GM19372 (cell line): Measurements from ENCODE around the gene TYMS.
"Not testable (repeated sequence)": the region's sequence is repeated elsewhere in the genome, so short reads cannot be mapped to it uniquely, and the experiment has no call there.

Experiments
- ATAC-seq: cut with Tn5 transposase; IDR thresholded peaks from one replicate; pipeline ENCODE4 v1.9.1; 2021; ENCODE audit warnings: mild to moderate bottlenecking, low read depth, moderate library complexity; ENCODE audit not compliant: unreplicated experiment

TYMS gene

DNA sequence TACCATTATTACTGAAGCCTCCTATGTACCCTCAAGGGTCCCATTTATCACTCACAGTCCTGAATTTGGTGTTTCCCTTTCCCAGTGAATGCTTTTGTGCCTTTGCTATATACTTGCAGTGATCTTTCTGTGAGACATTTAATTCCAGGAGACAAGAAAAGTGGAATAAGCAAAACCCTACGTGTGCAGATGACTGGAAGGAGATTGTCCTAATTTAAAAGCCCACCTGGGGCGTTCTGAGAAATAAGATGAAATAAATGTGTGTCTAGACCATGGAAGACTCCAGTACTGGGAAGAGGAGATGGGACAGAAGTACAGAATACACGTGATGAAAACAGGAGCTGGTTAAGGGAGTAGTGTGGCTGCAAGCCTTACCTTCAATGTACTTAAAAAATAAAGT is 19.3 kb downstream of the TYMS start:
- ATAC-seq: no peak

GRCh38 chr18:677145-677544 is 19.7 kb downstream of the TYMS start:
- ATAC-seq: no peak

DNA sequence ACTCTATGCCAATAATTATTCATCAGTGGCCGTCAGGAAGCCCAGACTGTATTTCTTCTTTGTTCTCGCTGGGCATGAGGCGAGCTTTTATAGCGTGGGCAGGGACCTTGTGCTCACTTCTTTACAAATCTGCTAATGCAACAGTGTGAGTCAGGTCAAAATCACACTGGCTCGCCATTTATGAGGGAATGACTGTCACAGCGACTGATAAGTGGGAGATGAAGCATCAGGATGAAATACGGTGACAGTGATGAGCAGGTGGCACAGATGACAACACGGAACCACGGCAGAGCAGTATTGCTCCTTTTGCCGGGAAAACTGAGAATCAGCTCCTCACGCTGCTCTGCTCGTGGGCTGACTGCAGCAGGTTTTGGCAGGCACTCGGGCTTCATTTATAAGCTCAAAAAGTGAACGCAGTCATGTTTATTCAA is 20.5 kb downstream of the TYMS start:
- ATAC-seq: no peak

- ATAC-seq: no peak
Observed at GRCh38 chr18:678482-679182, 21.2 kb downstream of the TYMS start.

GRCh38 chr18:679516-679915 is 22.1 kb downstream of the TYMS start:
- no peak for ATAC-seq

DNA sequence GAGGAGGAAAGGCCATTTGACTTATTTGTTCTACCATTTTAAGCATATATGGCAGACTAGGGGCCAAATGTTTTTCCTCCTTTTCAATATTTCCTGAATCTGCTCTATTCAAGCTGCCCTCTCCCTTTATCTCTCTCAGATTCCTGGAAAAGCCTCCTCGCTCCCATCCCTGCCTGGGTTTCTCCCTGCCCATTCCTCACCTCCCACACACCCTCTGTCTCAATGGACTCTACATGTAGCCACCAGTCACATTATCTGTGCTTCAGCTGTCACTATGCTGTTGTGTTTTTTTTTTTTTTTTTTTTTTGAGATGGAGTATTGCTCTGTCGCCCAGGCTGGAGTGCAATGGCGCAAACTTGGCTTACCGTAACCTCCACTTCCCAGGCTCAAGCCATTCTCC is 22.9 kb downstream of the TYMS start:
- ATAC-seq: no peak

DNA sequence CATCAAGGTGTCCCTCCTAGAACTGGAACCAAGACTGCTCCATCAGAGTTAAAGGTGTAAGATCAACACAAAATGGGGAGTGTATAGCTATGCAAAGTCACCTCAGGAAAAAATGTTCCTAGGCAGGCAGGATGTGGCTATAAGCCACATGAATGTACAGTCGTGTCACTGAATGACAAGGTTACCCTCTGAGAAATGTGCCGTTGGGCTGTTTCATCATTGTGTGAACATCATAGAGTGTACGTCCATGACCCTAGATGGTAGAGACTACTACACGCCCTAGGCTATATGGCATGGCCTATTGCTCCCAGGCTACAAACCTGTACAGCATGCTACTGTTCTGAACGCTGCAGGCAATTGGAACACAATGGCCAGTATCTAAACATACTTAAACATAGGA is 24.5 kb downstream of the TYMS start:
- no peak for ATAC-seq

DNA sequence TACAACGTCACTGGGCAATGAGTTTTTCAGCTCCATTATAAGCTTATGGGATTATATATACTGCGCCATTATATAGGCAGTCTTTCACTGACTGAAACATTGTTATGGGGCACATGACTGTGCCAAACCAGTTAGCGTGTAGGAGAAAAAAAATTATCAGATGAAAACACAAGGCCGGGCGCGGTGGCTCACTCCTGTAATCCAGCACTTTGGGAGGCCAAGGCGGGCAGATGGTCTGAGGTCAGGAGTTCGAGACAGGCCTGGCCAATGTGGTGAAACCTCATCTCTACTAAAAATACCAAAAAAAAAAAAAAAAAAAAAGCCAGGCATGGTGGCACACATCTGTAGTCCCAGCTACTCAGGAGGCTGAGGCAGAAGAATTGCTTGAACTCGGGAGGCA is 25.0 kb downstream of the TYMS start:
- not testable (repeated sequence) for ATAC-seq

GRCh38 chr18:682833-683232 is 25.4 kb downstream of the TYMS start:
- ATAC-seq: no peak

DNA sequence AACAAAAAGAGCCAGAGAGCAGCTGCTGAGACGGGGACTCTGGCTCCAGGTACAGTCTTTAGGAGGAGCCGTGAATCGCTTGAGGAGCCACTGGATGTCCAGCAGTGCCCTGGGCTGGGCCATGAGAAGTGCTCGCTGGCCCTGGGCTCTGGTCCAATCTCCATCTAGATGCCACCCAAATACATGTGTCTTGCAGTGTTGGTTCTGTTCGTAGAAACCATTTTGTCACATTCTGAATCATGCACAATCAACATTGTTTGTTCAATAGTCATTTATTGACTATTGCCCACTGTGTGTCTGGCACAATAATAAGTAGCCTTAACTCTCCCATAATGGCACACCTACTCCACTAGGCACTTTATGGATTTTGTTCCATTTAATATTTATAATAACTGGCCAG is 26.1 kb downstream of the TYMS start:
- ATAC-seq: no peak

DNA sequence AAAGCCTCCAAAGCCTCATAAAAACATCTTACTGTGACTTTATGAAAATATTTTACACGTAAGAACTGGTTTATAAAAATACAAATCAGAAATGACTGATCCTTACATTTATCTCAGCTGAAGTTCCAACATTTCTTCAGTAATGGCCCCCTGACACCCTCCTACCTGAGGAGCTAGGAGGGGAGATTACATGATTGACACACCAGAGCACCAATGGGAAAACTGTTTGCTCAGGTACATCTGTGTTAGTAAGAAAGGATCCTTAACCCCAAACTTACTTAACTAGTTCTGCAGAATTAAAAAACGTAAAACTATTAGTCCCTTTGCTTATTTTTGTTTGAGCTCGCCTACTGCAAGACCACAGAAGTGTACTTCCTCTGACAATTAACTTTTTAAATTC is 28.0 kb downstream of the TYMS start:
- no peak for ATAC-seq

GRCh38 chr18:686339-687111 is 29.1 kb downstream of the TYMS start:
- ATAC-seq: no peak

- no peak for ATAC-seq
Observed at GRCh38 chr18:688323-688722, 30.9 kb downstream of the TYMS start.

DNA sequence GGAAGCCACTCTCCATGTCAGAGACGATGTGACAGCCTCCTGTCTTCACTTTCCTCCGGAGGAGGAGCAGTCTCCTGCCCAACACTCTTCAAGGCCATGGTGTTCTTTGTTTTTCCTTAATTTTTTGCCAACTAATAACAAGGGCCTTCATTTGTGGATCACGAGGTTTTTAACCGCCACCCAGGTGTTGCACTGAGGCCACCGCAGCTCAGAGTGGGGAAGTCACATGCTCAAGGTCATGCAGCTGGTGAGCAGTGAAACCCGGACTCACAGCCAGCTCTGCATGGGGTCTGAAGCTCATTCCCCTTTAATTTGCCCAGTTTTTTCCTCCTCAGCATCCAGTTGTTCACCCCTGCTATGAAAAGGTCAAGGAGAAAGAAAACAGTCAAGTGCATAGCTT is 35.4 kb downstream of the TYMS start:
- ATAC-seq: no peak

DNA sequence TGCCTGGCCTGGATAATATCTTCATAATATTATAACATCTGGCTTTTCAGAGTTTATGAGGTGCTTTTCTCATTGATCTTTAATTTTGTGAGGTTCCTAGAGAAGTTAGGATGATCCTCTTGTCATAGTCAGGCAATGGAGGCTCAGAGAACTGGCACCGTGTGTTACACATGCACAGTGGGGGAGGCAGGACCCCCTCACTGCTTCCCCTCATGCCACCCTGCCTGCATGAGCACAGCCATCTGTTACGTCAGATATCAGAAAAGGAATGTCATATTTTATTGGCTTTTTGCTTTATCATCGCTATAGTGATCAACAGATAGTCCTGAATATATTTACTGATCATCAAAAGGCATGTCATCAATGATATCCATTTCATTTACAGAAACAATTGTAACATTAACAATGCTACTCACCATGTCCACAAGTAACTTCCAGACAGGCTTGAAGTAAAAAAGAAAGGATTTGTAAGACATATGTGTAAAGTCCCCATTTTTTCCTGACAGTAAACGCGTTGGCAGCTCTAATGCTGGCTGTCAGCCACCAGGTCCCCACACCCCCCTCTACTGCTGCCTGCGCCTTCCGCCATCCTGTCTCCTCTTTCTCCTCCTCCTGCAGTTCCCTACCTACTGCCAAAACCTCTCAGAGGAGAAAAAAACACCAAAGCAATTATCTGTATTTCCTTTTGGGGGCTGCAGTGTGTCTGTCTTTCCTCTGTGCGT is 36.2 kb downstream of the TYMS start:
- no peak for ATAC-seq

- ATAC-seq: no peak
Observed at GRCh38 chr18:697012-697411, 39.6 kb downstream of the TYMS start.

DNA sequence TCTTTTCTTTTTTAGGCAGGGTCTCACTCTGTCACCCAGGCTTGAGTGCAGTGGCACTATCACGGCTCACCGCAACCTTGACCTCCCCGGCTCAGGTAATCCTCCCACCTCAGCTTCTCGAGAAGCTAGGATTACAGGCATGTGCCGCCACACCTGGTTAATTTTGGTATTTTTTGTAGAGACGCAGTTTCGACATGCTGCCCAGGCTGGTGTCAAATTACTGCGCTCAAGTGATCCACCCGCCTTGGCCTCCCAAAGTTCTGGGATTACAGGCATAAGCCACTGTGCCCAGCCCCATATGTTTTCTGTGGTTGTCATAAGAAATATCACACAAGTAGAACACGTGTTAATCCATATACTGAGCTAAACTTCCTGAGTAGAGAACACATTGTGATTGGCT is 40.3 kb downstream of the TYMS start:
- no peak for ATAC-seq

DNA sequence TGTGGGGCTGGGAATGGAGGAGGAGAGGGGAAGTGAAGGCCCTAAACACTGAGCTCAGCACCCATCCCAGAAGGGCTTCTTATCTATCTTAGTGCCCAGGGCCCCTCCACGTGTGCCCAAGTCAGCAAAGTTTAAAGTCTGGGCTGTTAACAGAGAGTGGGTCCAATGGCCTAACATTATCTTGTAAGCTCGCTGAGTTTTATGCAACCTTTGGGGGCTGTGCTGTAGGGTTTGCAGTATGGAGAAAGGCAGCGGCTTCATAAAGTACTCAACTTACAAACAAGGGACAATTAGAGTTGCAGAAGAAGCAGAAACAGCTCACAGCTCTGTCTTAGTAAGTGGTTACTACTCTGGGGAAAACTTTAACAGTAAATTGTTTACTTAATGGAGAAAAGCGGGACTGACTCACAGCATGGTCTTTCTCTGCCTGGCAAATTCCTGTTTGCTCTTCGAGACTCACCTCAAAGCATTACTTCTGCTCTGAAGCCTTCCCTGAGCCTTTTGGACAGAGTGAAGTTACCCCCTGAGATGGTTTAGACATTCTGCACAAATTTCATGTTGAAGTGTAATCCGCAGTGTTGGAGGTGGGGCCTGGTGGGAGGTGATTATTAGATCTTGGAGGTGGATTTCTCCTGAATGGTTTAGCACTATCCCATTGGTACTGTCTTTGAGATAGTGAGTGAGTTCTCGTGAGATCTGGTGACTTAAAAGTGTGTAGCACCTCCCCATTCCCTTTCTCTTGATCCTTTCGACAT is 45.9 kb downstream of the TYMS start:
- no peak for ATAC-seq

GRCh38 chr18:706405-706804 is 49.0 kb downstream of the TYMS start:
- no peak for ATAC-seq

GRCh38 chr18:708096-708495 is 50.6 kb downstream of the TYMS start:
- ATAC-seq: no peak

- no peak for ATAC-seq
Observed at GRCh38 chr18:709771-710170, 52.3 kb downstream of the TYMS start.
